Measurements from ENCODE around the gene ENAM. TPM values are rescaled to one million over a fixed set of nuclear protein-coding genes. Genes with fewer than 3 reads are reported as not detected.
A peak's percentile ranks its signal among the peaks of the same experiment; 100 is the strongest.
"Not testable (repeated sequence)": the region's sequence is repeated elsewhere in the genome, so short reads cannot be mapped to it uniquely, and the experiment has no call there.

The ENAM gene
- polyA plus RNA-seq, 3 donors: 4.7 to 6.0 (median 5.9) TPM

GRCh38 chr4:70627620-70628019 is 924 bp upstream of the ENAM start:
- DNase-seq (ENCODE audit: low read depth in 3 of 3, low spot score in 2 of 3): no peak

GRCh38 chr4:70629469-70630090 is 1.0 kb downstream of the ENAM start:
- DNase-seq (ENCODE audit: low read depth in 3 of 3, low spot score in 2 of 3): no peak

GRCh38 chr4:70630162-70630561 is 1.6 kb downstream of the ENAM start:
- no peak for DNase-seq (ENCODE audit: low read depth in 3 of 3, low spot score in 2 of 3)

GRCh38 chr4:70632028-70632427 is 3.5 kb downstream of the ENAM start:
- no peak for DNase-seq (ENCODE audit: low read depth in 3 of 3, low spot score in 2 of 3)

GRCh38 chr4:70634482-70634881 is 5.9 kb downstream of the ENAM start:
- DNase-seq (ENCODE audit: low read depth in 3 of 3, low spot score in 2 of 3): no peak

- no peak for DNase-seq (ENCODE audit: low read depth in 3 of 3, low spot score in 2 of 3)
Measured at GRCh38 chr4:70637239-70637913, 8.8 kb downstream of the ENAM start.

- DNase-seq (ENCODE audit: low read depth in 3 of 3, low spot score in 2 of 3): no peak
Measured at GRCh38 chr4:70640192-70640591, 11.6 kb downstream of the ENAM start.

- not testable (repeated sequence) for DNase-seq (ENCODE audit: low read depth in 3 of 3, low spot score in 2 of 3)
Measured at GRCh38 chr4:70650741-70651140, 22.2 kb downstream of the ENAM start.

- peak in 2 of 3 donors; percentile 8 to 18 for DNase-seq (ENCODE audit: low read depth in 3 of 3, low spot score in 2 of 3)
Measured at GRCh38 chr4:70651864-70652506, 23.4 kb downstream of the ENAM start.

- no peak for DNase-seq (ENCODE audit: low read depth in 3 of 3, low spot score in 2 of 3)
Measured at GRCh38 chr4:70654605-70655011, 26.1 kb downstream of the ENAM start.

- DNase-seq (ENCODE audit: low read depth in 3 of 3, low spot score in 2 of 3): no peak
Measured at GRCh38 chr4:70657326-70657725, 28.8 kb downstream of the ENAM start.

GRCh38 chr4:70658418-70658817 is 29.9 kb downstream of the ENAM start:
- no peak for DNase-seq (ENCODE audit: low read depth in 3 of 3, low spot score in 2 of 3)

- no peak for DNase-seq (ENCODE audit: low read depth in 3 of 3, low spot score in 2 of 3)
Measured at GRCh38 chr4:70660106-70660505, 31.6 kb downstream of the ENAM start.

- not testable (repeated sequence) for DNase-seq (ENCODE audit: low read depth in 3 of 3, low spot score in 2 of 3)
Measured at GRCh38 chr4:70661309-70661922, 32.9 kb downstream of the ENAM start.

GRCh38 chr4:70666369-70666768 is 37.8 kb downstream of the ENAM start, which contains the start of gene JCHAIN:
Gene JCHAIN (minus strand): TSS chr4:70666508. CDS start chr4:70666490, 18 bp downstream.
- no peak for DNase-seq (ENCODE audit: low read depth in 3 of 3, low spot score in 2 of 3)

GRCh38 chr4:70667740-70668535 is 39.4 kb downstream of the ENAM start:
- no peak for DNase-seq (ENCODE audit: low read depth in 3 of 3, low spot score in 2 of 3)

GRCh38 chr4:70670332-70671014 is 41.9 kb downstream of the ENAM start:
- no peak for DNase-seq (ENCODE audit: low read depth in 3 of 3, low spot score in 2 of 3)

GRCh38 chr4:70671091-70671490 is 42.5 kb downstream of the ENAM start:
- DNase-seq (ENCODE audit: low read depth in 3 of 3, low spot score in 2 of 3): no peak

GRCh38 chr4:70674191-70674590 is 45.6 kb downstream of the ENAM start:
- no peak for DNase-seq (ENCODE audit: low read depth in 3 of 3, low spot score in 2 of 3)

- no peak for DNase-seq (ENCODE audit: low read depth in 3 of 3, low spot score in 2 of 3)
Measured at GRCh38 chr4:70674731-70675130, 46.2 kb downstream of the ENAM start.

Data from right renal cortex interstitium (tissue), 3 donors.